ENCODE results near the gene GRK5.

DNA sequence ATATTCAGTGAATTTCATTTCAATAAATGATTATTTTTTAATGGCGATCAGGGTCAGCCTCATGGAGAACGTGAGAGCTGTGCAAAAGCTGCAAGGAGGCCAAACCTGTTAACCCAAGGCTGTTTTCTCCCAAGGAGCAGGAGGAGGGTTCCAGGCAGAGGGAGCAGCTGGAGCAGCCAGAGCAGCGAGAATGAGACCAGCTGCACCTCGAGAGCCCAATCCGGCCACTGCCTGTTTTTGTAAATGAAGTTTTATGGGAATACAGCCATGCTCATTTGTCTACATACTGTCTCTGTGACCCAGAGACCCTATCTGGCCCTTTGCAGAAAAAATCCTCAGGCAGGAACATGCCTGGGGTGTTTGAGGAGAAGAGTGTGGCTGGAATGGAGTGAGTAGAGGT lies 104.9 kb downstream of the GRK5 start:
- TF ChIP-seq EZH2phosphoT487 (IDR thresholded peaks at IDR 0.05; ENCODE audit: insufficient read depth, low read depth): no peak
- TF ChIP-seq EZH2 (IDR thresholded peaks at IDR 0.05; ENCODE audit: insufficient read depth, poor library complexity, severe bottlenecking): no peak
